ENCODE measurements around the gene SLC48A1.

GRCh38 chr12:47787596-47788319 is 14.7 kb downstream of the SLC48A1 start:
- TF ChIP-seq SP1 (IDR thresholded peaks at IDR 0.05) (no peak), MAX (IDR thresholded peaks at IDR 0.05) (no peak), NR2F2 (IDR thresholded peaks at IDR 0.05) (no peak), CTCF (IDR thresholded peaks at IDR 0.05; ENCODE audit: low read depth, low read length, missing input control) (no peak), RAD21 (IDR thresholded peaks at IDR 0.05) (no peak), EGR1 (IDR thresholded peaks at IDR 0.05; ENCODE audit: low read depth in 2 of 2) (no peak), REST (IDR thresholded peaks at IDR 0.05) (no peak), GABPA (IDR thresholded peaks at IDR 0.05 in 1 of 2, conservative IDR thresholded peaks at IDR 0.05 in 1 of 2) (no peak), TAF1 (conservative IDR thresholded peaks at IDR 0.05) (no peak), JUND (IDR thresholded peaks at IDR 0.05) (no peak), FOXA1 (IDR thresholded peaks at IDR 0.05) (no peak)

Measured in liver (tissue), 3 donors.